GM19438 (cell line): ENCODE results near the gene MTHFD2.

Experiments
- ATAC-seq: cut with Tn5 transposase; IDR thresholded peaks from one replicate; pipeline ENCODE4 v1.9.1; 2021; ENCODE audit warnings: low read depth; ENCODE audit not compliant: unreplicated experiment

The MTHFD2 gene

DNA sequence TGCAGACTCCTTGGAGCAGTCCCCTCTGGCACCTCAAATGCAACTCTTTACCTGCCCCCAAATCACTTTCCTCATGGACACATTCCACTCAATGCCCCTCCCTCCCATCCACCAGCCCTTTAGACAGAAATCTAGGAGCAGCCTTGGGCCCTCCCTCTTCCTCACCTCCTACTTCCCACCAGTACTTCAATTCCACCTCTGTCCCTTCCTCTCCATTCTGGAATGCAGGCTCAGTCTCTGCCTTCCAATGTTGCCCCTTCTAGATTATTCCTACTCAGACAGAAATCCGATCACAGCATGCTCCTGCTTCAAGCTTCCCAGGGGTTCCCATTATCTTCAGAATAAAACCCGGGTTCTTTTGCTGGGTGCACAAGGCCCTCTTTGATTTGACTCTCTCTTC, 62.1 kb downstream of the MTHFD2 start:
- no peak for ATAC-seq

GRCh38 chr2:74261204-74261864, 62.9 kb downstream of the MTHFD2 start:
- no peak for ATAC-seq

- no peak for ATAC-seq
Measured at GRCh38 chr2:74262681-74263080, 64.3 kb downstream of the MTHFD2 start.

- no peak for ATAC-seq
Measured at GRCh38 chr2:74264281-74264680, 65.9 kb downstream of the MTHFD2 start.

GRCh38 chr2:74267068-74267467, 68.7 kb downstream of the MTHFD2 start:
- ATAC-seq = no peak
